ENCODE data around the gene CHKA. TPM values are rescaled to one million over a fixed set of nuclear protein-coding genes. Genes with fewer than 3 reads are reported as not detected.
A peak's percentile ranks its signal among the peaks of the same experiment; 100 is the strongest.

The CHKA gene
- total RNA-seq, 2 experiments from 2014 or later, result 5.3 to 12.9 TPM

DNA sequence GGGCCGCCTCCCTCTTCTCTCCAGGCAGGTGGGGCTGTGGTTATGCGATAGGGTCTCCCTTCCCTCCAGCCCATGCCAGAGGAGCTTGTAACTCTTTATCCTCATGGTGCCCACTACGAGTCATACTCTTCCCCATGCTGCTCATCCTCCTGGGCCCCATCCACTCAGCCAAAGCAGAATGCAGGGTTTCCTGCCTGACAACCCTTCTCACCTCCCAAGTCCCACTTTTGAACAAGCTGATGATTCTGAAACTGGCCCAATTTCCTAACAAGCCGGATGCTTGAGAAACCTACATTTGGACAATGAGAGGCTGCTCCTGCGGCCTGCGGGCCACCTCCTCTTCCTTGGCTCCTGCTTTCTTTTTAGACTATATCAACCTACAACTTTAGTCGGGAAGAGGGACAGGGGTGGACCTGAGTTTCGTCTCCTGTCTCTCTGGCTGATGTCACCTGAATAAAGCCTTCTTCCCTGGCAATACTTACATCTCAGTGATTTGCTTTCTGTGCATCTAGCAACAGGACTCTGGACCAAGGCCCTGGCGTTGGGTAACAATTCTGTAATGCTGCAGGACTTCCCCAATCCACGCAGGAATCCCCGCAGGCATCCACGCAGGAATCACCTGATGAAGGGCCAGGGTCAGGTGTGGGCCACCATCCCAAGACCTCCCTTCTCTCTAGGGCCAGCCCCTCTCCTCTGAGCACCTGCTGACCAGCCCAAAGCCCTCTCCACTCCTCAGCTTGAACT is 92.2 kb downstream of the CHKA start:
- H3K27ac Mint-ChIP-seq, result peak overlapping the region; percentile 58
- H3K9me3 Mint-ChIP-seq (ENCODE audit: low read depth), result no peaks in the 10 kb centered on the region
- H3K4me1 Mint-ChIP-seq, result peaks cover 26% of the 10 kb centered on the region
- no peak for DNase-seq
- peak overlapping the region; percentile 98 for H3K4me3 Mint-ChIP-seq
- peaks cover 2% of the 10 kb centered on the region for H3K36me3 Mint-ChIP-seq
- no peak for ATAC-seq
- peaks cover 2% of the 10 kb centered on the region for H3K27me3 Mint-ChIP-seq
- CTCF ChIA-PET, result no interaction called here

DNA sequence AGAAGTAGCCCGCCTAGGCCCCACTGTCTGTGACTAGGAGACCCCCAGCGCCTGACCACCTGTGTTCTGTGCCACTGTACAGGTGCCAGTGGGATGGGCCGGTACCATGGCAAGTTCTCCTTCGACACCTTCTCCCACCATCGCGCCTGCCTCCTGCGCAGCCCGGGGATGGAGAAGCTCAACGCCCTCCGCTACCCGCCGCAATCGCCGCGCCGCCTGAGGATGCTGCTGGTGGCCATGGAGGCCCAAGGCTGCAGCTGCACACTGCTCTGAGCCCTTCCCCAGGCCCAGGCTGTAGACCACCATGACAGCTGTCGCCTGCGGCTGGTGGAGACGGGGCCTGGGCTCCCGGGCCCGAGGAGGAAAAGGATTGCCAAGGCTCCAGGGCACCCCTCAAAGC is 93.5 kb downstream of the CHKA start:
- Mint-ChIP-seq H3K9me3 (ENCODE audit: low read depth) (no peaks in the 10 kb centered on the region), H3K4me1 (peaks cover 24% of the 10 kb centered on the region), H3K4me3 (no peak overlapping the region), H3K27ac (no peak overlapping the region), H3K36me3 (no peaks in the 10 kb centered on the region), H3K27me3 (peaks cover 2% of the 10 kb centered on the region)
- ATAC-seq (no peak), DNase-seq (no peak)
- CTCF ChIA-PET, result no interaction called here

DNA sequence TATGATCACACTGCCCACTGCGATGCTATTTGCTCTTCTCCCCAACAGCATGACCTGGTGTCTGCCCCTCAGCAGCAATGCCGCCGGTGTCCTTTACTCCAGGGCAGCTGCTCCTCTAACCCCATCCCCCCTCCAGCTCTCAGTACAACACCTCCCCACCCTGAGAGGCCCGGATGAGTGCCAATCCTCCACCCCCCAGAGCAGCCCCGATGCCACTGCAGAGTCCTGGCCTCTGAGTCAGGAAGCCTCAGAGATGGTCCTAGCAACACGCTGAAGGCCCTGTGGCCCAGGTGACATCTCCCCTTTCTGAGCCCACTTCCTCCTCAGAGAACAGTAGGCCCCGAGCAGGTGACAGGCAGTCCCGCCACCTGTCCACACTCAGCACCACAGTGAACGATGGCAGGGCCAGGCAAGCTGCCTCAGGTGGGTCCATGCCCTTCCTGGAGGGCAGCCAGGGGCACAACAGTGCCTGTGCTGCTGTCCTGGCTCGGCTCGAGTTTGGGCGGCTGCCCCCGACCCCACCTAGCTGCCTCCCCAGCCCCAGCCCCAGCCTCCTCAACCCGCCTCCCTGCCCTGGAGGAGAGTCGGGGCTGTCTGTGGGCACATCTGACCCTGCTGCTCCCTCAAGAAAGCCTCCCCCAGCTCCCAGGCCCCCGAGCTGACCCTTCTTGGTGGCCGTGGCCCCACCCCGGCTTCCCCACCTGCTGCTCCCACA is 94.6 kb downstream of the CHKA start:
- H3K9me3 Mint-ChIP-seq (ENCODE audit: low read depth), result no peaks in the 10 kb centered on the region
- DNase-seq, result no peak
- peaks cover 2% of the 10 kb centered on the region for H3K27me3 Mint-ChIP-seq
- no peak overlapping the region for H3K4me3 Mint-ChIP-seq
- no peak for ATAC-seq
- H3K27ac Mint-ChIP-seq, result no peak overlapping the region
- CTCF ChIA-PET, result no interaction called here
- H3K36me3 Mint-ChIP-seq, result no peaks in the 10 kb centered on the region
- peaks cover 21% of the 10 kb centered on the region for H3K4me1 Mint-ChIP-seq

DNA sequence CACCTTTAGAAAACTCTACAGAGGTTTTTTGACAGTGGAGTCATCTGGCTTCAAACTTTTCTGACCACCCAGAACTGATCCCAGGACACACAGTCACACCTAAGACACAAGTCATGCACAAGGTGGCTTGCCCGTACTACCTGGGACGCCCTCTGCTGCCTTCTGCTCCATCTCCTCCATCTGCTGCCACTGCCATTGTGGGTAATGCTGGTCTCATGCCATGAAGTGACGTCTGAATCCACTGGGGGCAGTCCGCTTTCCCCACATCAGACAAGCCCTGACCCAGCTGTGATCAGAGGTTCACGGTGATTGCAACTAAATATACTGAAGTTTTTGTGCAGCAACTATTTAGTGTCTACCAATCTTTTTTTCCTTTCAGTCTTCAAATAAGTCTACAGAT is 96.1 kb downstream of the CHKA start:
- CTCF ChIA-PET, result no interaction called here
- H3K27me3 Mint-ChIP-seq, result peaks cover 2% of the 10 kb centered on the region
- H3K4me1 Mint-ChIP-seq, result peaks cover 15% of the 10 kb centered on the region
- no peaks in the 10 kb centered on the region for H3K36me3 Mint-ChIP-seq
- ATAC-seq (no peak), DNase-seq (no peak)
- no peak overlapping the region for H3K27ac Mint-ChIP-seq
- H3K4me3 Mint-ChIP-seq, result no peak overlapping the region
- no peaks in the 10 kb centered on the region for H3K9me3 Mint-ChIP-seq (ENCODE audit: low read depth)

DNA sequence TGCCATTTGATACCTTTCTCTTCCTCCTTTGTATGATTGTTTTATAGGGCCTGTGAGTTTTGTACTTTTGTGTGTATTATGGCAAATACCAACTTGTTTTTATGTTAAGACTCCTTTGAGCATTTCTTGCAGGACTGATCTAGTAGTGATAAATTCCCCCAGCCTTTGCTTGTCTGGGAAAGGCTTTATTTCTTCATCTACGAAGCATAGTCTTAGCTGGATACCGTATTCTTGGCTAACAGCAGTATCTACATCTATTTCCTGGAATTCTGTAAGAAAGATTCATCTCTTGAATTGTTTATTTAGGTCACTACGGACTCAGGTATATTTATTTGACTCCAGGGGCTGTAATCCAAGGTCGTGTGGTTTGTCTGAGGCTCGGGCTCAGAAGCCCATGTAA is 96.7 kb downstream of the CHKA start:
- Mint-ChIP-seq H3K36me3 (no peaks in the 10 kb centered on the region), H3K27ac (no peak overlapping the region), H3K4me3 (no peak overlapping the region), H3K4me1 (peaks cover 11% of the 10 kb centered on the region), H3K9me3 (ENCODE audit: low read depth) (no peaks in the 10 kb centered on the region), H3K27me3 (peaks cover 2% of the 10 kb centered on the region)
- ATAC-seq, result no peak
- no peak for DNase-seq
- CTCF ChIA-PET, result interaction anchor here (1.5 kb wide), 1 partner anchor 15 kb away, joined by 5 read pairs; the partner anchor contains the start of gene ALDH3B1

DNA sequence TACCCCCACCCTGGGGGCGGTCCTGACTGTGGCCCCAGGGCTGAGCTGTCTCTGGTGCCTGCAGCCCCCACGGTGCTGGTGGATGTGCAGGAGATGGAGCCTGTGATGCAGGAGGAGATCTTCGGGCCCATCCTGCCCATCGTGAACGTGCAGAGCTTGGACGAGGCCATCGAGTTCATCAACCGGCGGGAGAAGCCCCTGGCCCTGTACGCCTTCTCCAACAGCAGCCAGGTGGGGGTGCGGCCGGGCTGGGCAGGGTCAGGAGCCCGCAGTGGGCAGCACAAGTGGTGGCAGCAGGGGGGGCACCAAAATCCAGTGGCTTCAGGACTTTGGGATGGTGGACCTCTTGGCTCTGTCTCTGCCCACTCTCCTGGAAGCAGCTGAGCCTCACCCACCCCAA is 98.7 kb downstream of the CHKA start:
- Mint-ChIP-seq H3K27ac (no peak overlapping the region), H3K9me3 (ENCODE audit: low read depth) (no peaks in the 10 kb centered on the region), H3K27me3 (peaks cover 2% of the 10 kb centered on the region), H3K36me3 (no peaks in the 10 kb centered on the region), H3K4me3 (no peak overlapping the region), H3K4me1 (peaks cover 3% of the 10 kb centered on the region)
- ATAC-seq (no peak), DNase-seq (no peak)
- CTCF ChIA-PET, result no interaction called here

DNA sequence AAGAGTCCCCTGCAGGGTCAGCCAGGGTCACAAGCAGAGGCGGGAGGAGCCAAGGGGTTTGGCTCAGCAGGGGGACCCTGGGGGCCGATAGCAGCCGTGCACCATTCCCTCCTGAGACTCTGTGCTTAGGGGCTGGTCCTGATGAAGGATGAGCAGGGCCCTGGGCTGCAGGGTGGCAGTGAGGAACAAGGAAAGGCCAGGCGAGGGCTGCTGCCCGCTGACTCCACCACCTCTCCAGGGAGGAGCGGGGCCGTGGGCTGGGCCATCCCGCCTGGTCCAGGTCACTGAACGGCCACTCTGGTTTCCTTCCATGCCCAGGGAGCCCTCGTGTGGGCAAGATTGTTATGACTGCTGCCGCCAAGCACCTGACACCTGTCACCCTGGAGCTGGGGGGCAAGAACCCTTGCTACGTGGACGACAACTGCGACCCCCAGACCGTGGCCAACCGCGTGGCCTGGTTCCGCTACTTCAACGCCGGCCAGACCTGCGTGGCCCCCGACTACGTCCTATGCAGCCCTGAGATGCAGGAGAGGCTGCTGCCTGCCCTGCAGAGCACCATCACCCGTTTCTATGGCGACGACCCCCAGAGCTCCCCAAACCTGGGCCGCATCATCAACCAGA is 99.9 kb downstream of the CHKA start:
- DNase-seq (no peak), ATAC-seq (no peak)
- H3K27ac Mint-ChIP-seq, result no peak overlapping the region
- no peaks in the 10 kb centered on the region for H3K36me3 Mint-ChIP-seq
- no peak overlapping the region for H3K4me3 Mint-ChIP-seq
- CTCF ChIA-PET, result no interaction called here
- H3K27me3 Mint-ChIP-seq, result peaks cover 2% of the 10 kb centered on the region
- H3K9me3 Mint-ChIP-seq (ENCODE audit: low read depth), result no peaks in the 10 kb centered on the region
- H3K4me1 Mint-ChIP-seq, result peaks cover 2% of the 10 kb centered on the region

DNA sequence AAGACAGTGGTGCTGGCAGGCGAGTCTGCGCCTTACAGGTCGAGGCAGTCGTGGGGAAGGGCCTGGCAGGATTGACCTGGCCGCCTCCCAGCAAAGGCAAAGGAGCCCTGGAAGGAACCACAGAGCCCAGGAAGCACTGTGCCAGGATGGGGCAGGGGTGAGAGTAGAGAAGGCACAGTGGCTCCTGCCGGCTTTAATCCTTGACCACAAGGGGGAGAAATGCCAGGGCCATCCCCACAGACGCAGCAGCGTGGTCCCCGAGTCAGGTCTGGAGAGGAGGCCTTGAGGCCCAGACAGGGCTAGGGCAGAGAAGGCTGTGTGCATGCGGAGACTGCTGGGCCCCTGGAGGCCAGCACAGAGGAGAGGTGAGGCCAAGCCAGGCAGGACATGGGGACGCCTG is 100.6 kb downstream of the CHKA start:
- Mint-ChIP-seq H3K36me3 (no peaks in the 10 kb centered on the region), H3K9me3 (ENCODE audit: low read depth) (no peaks in the 10 kb centered on the region), H3K27me3 (peaks cover 2% of the 10 kb centered on the region), H3K4me1 (no peaks in the 10 kb centered on the region), H3K27ac (no peak overlapping the region), H3K4me3 (no peak overlapping the region)
- no peak for ATAC-seq
- no peak for DNase-seq
- CTCF ChIA-PET, result no interaction called here

DNA sequence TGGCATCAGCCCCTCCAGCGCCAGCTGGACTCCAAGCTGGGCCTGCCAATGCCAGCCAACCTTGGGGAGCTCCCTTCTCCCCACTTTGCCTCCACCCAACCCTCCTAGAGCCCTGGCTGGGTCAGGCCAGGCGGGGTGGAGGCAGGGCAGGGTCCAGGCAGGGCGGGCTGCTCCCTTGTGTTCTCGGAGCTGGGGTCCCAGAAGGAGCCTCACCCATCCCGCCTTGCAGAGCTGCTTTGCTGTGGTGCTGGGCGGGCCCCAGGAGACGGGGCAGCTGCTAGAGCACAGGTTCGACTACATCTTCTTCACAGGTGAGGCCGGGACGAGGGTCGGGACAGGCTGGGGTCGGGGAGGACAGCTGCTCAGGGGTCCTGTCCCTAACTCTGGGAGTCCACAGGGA is 101.7 kb downstream of the CHKA start:
- Mint-ChIP-seq H3K9me3 (ENCODE audit: low read depth) (no peaks in the 10 kb centered on the region), H3K27me3 (no peaks in the 10 kb centered on the region), H3K4me3 (no peak overlapping the region), H3K27ac (no peak overlapping the region), H3K4me1 (no peaks in the 10 kb centered on the region), H3K36me3 (no peaks in the 10 kb centered on the region)
- DNase-seq, result no peak
- no peak for ATAC-seq
- CTCF ChIA-PET, result no interaction called here

DNA sequence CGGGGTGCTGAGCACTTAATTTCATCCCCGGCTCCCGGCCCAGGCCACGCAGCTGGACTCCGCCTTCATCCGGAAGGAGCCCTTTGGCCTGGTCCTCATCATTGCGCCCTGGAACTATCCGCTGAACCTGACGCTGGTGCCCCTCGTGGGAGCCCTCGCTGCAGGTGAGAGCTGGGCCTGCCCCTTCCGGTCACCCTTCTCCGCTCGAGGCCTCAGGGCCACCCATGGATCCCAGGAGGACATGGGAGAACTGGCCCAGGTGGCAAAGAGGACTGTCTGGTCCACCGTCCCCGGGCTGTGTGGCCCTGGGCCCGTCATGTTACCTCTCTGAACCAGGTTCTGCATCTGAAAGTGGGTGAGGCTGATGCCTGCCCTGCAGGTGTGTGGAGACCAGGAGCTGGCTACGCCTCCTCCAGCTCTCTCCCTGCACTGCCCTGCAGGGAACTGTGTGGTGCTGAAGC is 102.4 kb downstream of the CHKA start:
- CTCF ChIA-PET, result no interaction called here
- Mint-ChIP-seq H3K9me3 (ENCODE audit: low read depth) (no peaks in the 10 kb centered on the region), H3K4me1 (no peaks in the 10 kb centered on the region), H3K27ac (no peak overlapping the region), H3K4me3 (no peak overlapping the region), H3K36me3 (no peaks in the 10 kb centered on the region), H3K27me3 (no peaks in the 10 kb centered on the region)
- ATAC-seq (no peak), DNase-seq (no peak)

DNA sequence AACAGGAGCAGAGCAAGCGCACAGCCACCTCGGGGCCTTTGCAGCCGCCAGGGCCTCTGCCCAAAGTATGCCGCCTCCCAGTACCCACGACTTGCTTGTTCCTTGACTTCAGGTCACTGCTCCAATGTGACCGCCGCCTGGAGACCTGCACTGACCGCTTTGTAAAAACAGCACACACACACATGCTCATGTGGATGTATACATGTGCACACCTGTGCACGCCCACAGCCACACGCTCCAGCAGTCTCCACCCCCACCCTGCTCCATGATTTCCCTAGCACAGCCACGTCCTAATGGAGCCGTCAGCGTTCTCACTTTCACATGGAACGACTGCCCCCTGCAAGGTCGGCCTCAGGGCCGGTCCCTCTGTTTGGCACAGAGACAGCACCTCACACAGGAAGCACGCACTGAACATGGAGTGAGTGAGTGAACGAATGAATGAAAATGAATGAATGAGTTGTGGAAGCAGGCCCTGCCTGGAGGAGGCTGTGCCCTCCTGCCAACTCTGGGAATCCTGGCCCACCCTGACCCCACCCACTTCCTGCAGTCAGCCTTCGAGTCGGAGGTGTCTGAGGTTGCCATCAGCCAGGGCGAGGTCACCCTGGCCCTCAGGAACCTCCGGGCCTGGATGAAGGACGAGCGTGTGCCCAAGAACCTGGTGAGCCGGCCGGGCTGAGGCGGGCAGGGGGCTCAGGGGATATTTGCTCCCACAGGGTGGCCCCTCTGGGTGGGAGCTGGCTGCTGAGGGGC is 103.0 kb downstream of the CHKA start:
- no peaks in the 10 kb centered on the region for H3K9me3 Mint-ChIP-seq (ENCODE audit: low read depth)
- H3K4me3 Mint-ChIP-seq, result no peak overlapping the region
- DNase-seq, result no peak
- H3K27ac Mint-ChIP-seq, result no peak overlapping the region
- H3K4me1 Mint-ChIP-seq, result no peaks in the 10 kb centered on the region
- no peaks in the 10 kb centered on the region for H3K36me3 Mint-ChIP-seq
- H3K27me3 Mint-ChIP-seq, result no peaks in the 10 kb centered on the region
- CTCF ChIA-PET, result no interaction called here
- ATAC-seq, result no peak

DNA sequence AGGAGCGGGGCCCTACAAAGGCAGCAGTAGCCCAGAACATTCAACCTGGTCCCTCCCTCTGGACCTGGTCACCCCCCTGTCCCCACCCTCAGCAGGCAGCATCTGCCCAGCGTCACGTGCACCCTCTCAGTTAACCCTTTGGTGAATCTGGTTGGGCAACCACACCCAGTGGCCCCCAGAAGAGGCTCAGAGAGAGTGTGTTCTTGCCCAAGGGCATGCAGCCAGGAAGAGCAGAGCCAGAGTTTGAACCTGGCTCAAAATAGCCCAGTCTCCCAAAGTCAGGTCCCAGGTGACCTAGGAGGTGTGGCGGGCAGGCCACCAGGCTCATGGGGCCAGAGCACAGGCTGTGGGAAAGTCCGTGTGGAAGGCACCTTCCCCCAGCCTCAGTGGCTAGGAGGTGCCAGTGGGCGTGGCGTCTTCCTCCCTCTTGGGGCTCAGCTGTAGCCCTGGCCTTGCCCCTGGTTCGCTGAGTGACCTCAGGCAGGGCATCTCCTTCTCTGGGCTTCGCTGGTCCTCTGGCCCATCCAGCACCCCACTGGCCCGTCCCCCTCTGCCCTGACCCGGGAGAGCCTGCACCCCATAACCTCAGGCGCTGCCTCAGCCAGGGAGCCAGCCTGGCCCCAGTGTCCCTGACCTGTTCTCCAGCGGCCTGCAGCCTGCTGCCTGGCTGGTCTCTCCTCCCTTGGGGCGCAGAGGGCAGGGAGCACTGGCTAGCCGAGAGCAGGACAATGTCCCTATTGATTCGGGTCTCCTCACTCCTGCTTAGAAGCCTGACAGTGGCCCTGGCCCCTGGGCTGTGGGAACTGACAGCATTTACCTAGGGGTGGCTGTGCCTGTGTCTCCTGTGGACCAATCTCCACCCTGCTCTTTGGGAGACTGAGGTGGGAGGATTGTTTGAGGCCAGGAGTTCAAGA is 104.0 kb downstream of the CHKA start:
- H3K4me1 Mint-ChIP-seq, result no peaks in the 10 kb centered on the region
- H3K27ac Mint-ChIP-seq, result no peak overlapping the region
- H3K27me3 Mint-ChIP-seq, result no peaks in the 10 kb centered on the region
- no peak for ATAC-seq
- CTCF ChIA-PET, result no interaction called here
- no peaks in the 10 kb centered on the region for H3K36me3 Mint-ChIP-seq
- H3K9me3 Mint-ChIP-seq (ENCODE audit: low read depth), result no peaks in the 10 kb centered on the region
- DNase-seq, result no peak
- H3K4me3 Mint-ChIP-seq, result no peak overlapping the region

Measured in activated CD8-positive, alpha-beta memory T cell treated with anti-CD3 and anti-CD28 coated beads, Interleukin-2, amount 10 ng/mL, durations not matched to agents 7 days and 5 days (primary cell).